Measurements from ENCODE around the gene PCBP3.

The PCBP3 gene

GRCh38 chr21:45899317-45900033 is 255.9 kb downstream of the PCBP3 start:
- DNase-seq = no peak

DNA sequence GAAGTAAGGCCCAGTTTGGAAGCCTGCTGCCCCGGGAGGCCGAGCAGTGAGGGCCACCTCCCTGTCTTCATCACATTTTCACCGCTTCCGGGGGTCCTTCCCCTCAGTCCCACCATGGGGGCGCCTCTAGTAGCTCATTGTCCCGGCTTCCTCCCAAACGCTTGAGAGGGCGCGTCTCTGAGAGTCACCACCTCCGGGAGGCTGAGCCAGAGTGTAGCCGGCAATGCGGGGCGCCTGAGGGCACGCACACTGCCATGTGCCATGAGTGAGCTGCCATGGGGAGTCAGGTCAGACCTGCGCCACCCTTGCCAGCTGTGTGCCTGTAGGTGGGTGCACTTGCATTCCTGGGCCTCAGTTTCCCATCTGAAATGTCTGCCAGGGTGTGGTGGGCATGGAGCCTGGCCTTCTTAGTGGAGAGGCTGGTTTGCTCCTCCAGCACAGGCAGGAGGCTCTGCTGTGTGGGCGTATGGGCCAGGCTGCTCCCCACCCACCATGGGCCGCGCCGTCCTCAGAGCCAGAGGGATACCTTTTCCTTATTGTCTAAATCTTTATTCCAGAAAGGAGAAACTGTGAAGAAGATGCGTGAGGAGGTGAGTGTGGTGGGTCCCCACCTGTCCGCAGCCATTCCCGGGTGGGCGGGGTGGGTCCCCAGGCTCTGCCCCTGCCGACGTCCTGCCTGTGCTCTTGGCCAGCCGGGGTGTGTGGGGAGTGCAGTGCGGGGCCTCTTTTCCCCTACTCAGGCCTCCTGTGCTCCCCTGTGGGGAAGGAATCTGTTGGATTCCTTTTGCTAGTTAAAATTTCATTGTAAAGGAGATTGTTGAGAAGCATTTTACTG is 256.7 kb downstream of the PCBP3 start:
- DNase-seq = no peak

GRCh38 chr21:45901061-45901690 is 257.7 kb downstream of the PCBP3 start:
- no peak for DNase-seq

- DNase-seq = no peak
Measured at GRCh38 chr21:45902292-45902995, 258.9 kb downstream of the PCBP3 start.

DNA sequence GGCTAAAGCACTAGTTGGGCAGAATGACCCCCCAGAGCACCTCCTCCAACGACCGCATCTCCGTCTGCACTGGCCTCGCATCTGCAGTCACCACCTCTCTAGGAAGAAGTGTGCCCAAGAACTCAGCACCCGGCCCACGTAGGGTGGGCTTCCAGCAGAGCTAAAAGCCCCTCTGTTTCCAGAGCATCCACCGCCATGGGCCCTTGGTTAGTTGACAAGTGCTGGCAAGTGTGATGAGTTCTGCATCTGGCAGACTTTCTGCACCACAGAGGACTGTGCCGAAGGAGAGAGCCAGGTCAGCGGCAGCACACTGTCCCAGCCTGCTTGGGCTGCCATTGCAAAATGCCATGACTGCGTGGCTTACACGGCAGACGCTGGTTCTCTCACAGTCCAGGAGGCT is 261.7 kb downstream of the PCBP3 start:
- no peak for DNase-seq

- no peak for DNase-seq
Measured at GRCh38 chr21:45906196-45906805, 262.8 kb downstream of the PCBP3 start.

GRCh38 chr21:45906859-45907258 is 263.3 kb downstream of the PCBP3 start:
- no peak for DNase-seq

DNA sequence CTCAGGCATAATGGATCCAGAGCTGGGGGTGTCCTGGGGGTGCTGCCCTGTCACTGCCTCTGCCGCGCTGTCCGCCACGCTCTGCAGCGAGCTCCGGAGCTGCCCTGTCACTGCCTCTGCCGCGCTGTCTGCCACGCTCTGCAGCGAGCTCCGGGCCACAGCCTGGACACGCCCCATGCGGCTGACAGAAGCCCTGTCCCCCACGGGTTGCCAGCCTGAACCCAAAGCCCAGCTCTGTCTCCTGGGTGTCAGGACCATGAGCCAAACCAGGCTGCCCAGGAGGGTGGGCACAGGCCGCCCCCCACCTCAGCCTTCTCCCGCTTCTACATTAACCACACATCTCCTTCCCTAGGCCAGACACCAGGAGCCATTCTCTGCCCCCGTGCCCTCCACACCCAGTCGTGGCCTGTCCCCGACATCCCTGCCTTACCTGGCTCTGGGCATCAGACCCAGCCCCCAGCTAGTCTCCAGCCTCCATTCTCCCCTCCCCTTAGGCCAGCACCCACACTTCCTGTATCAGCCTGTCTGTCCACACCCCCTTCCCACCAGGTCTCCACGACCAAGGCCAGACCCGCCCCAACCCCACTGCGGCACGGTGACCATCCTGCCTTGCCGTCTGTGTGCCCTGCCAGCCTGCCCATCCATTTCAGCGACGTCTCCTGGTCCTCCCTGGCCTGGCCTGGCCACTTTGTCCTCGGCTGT is 265.2 kb downstream of the PCBP3 start:
- no peak for DNase-seq

DNA sequence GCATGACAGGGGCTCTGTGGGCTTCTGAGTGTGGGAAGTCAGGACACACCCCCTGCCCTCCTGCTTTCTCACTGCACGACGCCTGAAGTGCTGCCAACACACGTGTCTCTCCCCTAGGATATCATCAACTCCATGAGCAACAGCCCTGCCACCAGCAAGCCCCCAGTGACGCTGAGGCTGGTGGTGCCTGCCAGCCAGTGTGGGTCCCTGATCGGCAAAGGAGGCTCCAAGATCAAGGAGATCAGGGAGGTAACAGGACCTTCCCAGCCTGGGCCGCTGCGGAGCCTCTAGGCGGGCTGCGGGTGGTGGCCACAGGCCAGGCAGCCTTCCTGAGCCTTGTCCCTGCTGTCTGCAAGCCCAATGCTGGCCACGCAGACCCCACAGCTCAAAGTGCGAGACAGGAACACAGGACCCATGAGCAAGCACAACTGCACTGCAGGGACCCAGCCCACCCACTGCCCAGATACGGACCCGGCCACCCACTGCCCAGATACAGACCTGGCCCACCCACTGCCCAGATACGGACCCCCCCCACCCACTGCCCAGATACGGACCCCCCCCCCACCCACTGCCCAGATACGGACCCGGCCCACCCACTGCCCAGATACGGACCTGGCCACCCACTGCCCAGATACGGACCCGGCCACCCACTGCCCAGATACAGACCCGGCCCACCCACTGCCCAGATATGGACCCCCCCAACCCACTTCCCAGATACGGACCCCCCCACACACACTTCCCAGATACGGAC is 265.9 kb downstream of the PCBP3 start:
- DNase-seq = no peak

GRCh38 chr21:45910155-45910547 is 266.6 kb downstream of the PCBP3 start:
- no peak for DNase-seq

DNA sequence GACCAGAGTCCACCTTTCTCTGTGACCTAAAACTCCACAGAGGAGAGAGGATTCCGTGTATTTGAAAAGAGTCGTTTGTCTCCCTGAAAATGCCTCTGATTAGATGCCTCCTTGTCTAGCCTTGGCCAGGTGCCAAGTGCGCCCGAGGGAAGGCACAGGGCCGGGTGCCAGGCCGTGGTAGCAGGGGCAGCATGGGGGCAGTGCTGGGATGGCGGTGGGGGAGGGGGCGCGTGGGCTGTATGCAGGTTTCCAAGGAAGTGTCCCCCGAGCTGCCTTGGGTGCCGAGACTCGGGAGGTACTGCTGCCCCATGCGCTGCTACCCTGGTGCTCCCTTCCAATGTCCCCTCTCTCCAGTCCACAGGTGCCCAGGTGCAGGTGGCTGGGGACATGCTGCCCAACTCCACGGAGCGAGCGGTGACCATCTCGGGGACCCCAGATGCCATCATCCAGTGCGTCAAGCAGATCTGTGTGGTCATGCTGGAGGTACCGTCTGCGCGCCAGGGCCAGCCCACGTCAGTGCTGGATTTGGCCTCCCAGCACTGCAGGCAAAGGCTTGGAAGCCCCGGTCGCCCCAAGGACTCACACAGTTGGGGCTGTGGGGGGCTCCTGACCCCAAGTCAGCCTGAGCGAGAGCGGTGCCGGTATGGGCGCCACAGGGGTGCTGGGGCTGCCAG is 267.2 kb downstream of the PCBP3 start:
- DNase-seq = no peak

GRCh38 chr21:45911806-45912325 is 268.3 kb downstream of the PCBP3 start:
- DNase-seq = no peak

GRCh38 chr21:45912611-45913417 is 269.3 kb downstream of the PCBP3 start:
- DNase-seq = no peak

DNA sequence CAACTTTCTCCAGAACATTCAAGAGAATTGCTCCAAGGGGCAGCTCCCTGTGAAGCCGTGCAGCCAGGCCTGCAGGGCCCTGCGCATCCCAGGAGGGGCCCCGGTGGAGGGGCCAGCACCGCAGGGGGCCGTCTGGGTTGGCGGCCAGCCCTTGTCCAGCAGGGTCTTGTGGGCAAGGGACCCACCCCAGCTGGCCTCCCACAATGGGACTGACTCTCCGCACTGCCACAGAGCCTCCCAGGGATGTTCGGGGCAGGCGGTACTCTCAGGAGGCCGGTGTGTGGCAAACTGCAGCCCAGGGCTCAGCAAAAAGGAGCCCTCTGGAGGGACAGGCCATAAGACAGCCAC is 269.9 kb downstream of the PCBP3 start:
- DNase-seq = no peak

DNA sequence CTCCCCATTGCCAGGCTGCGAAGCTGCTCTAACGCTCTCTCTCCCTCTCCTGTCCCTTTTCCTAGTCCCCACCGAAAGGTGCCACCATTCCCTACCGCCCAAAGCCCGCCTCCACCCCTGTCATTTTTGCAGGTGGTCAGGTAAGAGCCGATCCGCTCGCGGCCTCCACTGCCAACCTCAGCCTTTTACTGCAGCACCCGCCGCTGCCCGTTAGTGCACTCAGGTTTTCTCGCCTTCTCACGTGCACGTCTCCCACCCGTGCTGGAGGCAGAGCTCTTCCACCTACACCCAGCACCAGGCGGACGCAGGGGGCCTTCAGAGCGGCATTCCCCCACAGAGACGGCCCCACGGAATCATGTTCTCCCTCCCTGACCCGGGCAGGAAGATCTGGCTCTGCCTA is 270.4 kb downstream of the PCBP3 start:
- DNase-seq = no peak

- no peak for DNase-seq
Measured at GRCh38 chr21:45914321-45914845, 270.9 kb downstream of the PCBP3 start.

GRCh38 chr21:45916011-45916840 is 272.7 kb downstream of the PCBP3 start:
- DNase-seq = no peak

DNA sequence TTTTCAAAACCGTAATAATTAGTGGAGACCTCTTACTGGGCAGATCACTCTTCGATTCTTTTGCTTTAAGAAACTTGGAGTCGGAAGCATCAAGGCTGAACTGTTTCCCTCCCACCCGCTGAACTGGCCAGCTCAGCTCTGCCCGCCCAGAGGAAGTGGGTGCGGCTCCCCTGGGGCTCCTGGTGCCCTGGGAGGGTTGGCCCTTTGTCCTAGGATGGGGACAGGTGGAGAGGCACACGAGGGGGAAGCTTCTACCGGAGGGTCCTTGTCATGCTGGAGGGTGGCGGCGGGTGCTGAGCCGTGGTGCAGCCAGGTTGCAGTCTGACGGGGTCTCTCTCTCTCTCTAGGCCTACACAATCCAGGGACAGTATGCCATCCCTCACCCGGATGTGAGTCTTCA is 273.7 kb downstream of the PCBP3 start:
- DNase-seq = no peak

DNA sequence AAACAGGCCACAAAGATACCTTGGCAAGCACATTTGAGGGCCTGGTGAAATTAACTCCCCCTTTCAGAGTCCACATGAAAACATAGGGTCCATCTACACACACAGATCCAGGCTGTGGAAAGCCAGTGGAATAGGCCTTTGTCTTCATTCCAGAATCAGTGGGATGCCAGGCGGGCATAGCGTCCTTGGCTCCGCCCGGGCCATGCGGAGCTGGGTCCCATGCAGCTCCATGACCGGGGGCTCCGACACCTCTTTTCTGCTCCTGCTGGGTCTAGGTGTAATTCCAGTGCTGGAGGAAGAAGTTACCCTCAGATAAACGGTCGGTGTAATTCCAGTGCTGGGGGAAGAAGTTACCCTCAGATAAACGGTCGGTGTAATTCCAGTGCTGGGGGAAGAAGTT is 274.5 kb downstream of the PCBP3 start:
- no peak for DNase-seq

Data from DMS153 (cell line).